GM12878 (cell line): Measurements from ENCODE around the gene SPATA46. TPM values are rescaled to one million over a fixed set of nuclear protein-coding genes. Genes with fewer than 3 reads are reported as not detected.

ENCODE experiments used
- ATAC-seq: fragments of 200-7000 bp; cut with Tn5 transposase; 3 replicates; pipeline ENCODE4 v1.9.1; 2020; ENCODE audit warnings: mild to moderate bottlenecking, moderate library complexity
- BruUV-seq: library from RNA; stranded (reverse); fragments of 400-500 nt; replicated peaks from 2 replicates; lab custom pipeline; 2021; lab: Mats Ljungman, UMichigan
- CTCF ChIA-PET: fragments of 300-600 bp; sonication (Branson Sonifier 250); formaldehyde crosslinking; extraction: SDS; loops from one replicate; lab custom pipeline; 2021; ENCODE audit warnings: inconsistent platforms; lab: Yijun Ruan, JAX
- POLR2A ChIA-PET: fragments of 350-600 bp; formaldehyde crosslinking; extraction: SDS; loops from one replicate; lab custom pipeline; 2021; ENCODE audit warnings: inconsistent platforms; lab: Charles Lee
- RAD21 ChIA-PET: fragments of 300-600 bp; sonication (Branson Sonifier 250); formaldehyde crosslinking; loops from one replicate; lab custom pipeline; 2023; ENCODE audit warnings: antibody characterized with exemption; ENCODE audit not compliant: unreplicated experiment; lab: Charles Lee
- SMC1A ChIA-PET: fragments of 300-600 bp; sonication (Branson Sonifier 250); formaldehyde crosslinking; loops from one replicate; lab custom pipeline; 2023; ENCODE audit not compliant: unreplicated experiment, uncharacterized antibody; lab: Charles Lee
- DNase-seq: peaks from one replicate; pipeline ENCODE4 v3.0.0-alpha.2; 2011; ENCODE audit warnings: low read depth, low spot score
- FAIRE-seq: peaks from 3 replicates; lab custom pipeline; 2011; peaks lifted over from hg19 to GRCh38; lab: Jason Lieb, UNC
- H2AFZ ChIP-seq: 2 replicates; pipeline ENCODE4 v1.6.0; 2011; ENCODE audit warnings: low read depth, low read length, control low read depth; ENCODE audit not compliant: control insufficient read depth
- H3K27ac ChIP-seq: 2 replicates; pipeline ENCODE4 v1.5.1; 2011; ENCODE audit warnings: control low read depth; ENCODE audit not compliant: control insufficient read depth, insufficient read depth
- H3K27me3 ChIP-seq, 2 experiments: replicated peaks in 1 of 2; 2 replicates each; pipeline versions ENCODE4 v1.6.0 to v1.6.1; 2011; ENCODE audit warnings: low read length in 1 of 2; ENCODE audit not compliant: control insufficient read depth in 2 of 2, insufficient read depth in 2 of 2
- H3K36me3 ChIP-seq, 2 experiments: 2 replicates each; pipeline ENCODE4 v1.5.1; 2011; ENCODE audit warnings: low read length in 1 of 2; ENCODE audit not compliant: control insufficient read depth in 2 of 2, insufficient read depth in 2 of 2
- H3K4me1 ChIP-seq: 2 replicates; pipeline ENCODE4 v1.6.1; 2011; ENCODE audit warnings: mild to moderate bottlenecking, low read length, moderate library complexity, mixed read lengths; ENCODE audit not compliant: control insufficient read depth, insufficient read depth
- H3K4me2 ChIP-seq: 2 replicates; pipeline ENCODE4 v1.6.0; 2011; ENCODE audit warnings: control low read depth; ENCODE audit not compliant: control insufficient read depth, insufficient read depth
- H3K4me3 ChIP-seq: fragments of 200-600 bp; sonication (generic); 2 replicates; pipeline ENCODE4 v1.5.1; 2016
- H3K79me2 ChIP-seq: 2 replicates; pipeline ENCODE4 v1.6.0; 2011; ENCODE audit warnings: low read length; ENCODE audit not compliant: control insufficient read depth, insufficient read depth
- H3K9ac ChIP-seq: 2 replicates; pipeline ENCODE4 v1.8.0; 2011; ENCODE audit warnings: low read length, control low read depth, mixed read lengths; ENCODE audit not compliant: control insufficient read depth, insufficient read depth
- H3K9me3 ChIP-seq: replicated peaks from 3 replicates; pipeline ENCODE4 v1.5.1; 2011; ENCODE audit warnings: mild to moderate bottlenecking, low read length; ENCODE audit not compliant: control insufficient read depth, insufficient read depth
- H4K20me1 ChIP-seq: 2 replicates; pipeline ENCODE4 v1.6.0; 2011; ENCODE audit not compliant: control insufficient read depth, insufficient read depth
- IRF4 ChIP-seq: IDR thresholded peaks from 2 replicates; pipeline ENCODE4 v1.6.1; 2011; ENCODE audit warnings: low read depth, low read length
- MTA3 ChIP-seq: IDR thresholded peaks from 2 replicates; pipeline ENCODE4 v1.6.1; 2012; ENCODE audit warnings: low read length, inconsistent platforms, borderline replicate concordance
- MYB ChIP-seq: fragments of 150-350 bp; IDR thresholded peaks from 2 replicates; pipeline ENCODE4 v1.6.1; 2014; ENCODE audit warnings: mild to moderate bottlenecking, low read depth, low read length, borderline replicate concordance
- MYC ChIP-seq: IDR thresholded peaks from 2 replicates; pipeline ENCODE4 v1.6.1; 2011; ENCODE audit warnings: mild to moderate bottlenecking, low read length, moderate library complexity, inconsistent platforms; ENCODE audit not compliant: insufficient read depth, insufficient replicate concordance, insufficient read length, severe bottlenecking
- NR2C2 ChIP-seq: IDR thresholded peaks from 2 replicates; pipeline ENCODE4 v1.6.1; 2011; ENCODE audit warnings: borderline replicate concordance, low read depth; ENCODE audit not compliant: control insufficient read depth, insufficient read length
- POLR2AphosphoS5 ChIP-seq: IDR thresholded peaks from 2 replicates; pipeline ENCODE4 v1.6.1; 2011; ENCODE audit warnings: mild to moderate bottlenecking, low read length, inconsistent platforms
- RELB ChIP-seq: fragments of 450-650 bp; IDR thresholded peaks from 2 replicates; pipeline ENCODE4 v1.6.1; 2017; ENCODE audit warnings: low read depth, mild to moderate bottlenecking, moderate library complexity
- SIN3A ChIP-seq: IDR thresholded peaks from 2 replicates; pipeline ENCODE4 v1.6.1; 2012; ENCODE audit warnings: low read depth, low read length, improper control_type of control experiment
- WRNIP1 ChIP-seq: IDR thresholded peaks from 2 replicates; pipeline ENCODE4 v1.6.1; 2011; ENCODE audit warnings: low read depth, low read length, improper control_type of control experiment, borderline replicate concordance
- YY1 ChIP-seq: IDR thresholded peaks from 2 replicates; pipeline ENCODE4 v1.6.1; 2011; ENCODE audit warnings: low read depth, mild to moderate bottlenecking, low read length
- WGBS: methylation state at CpG from one replicate; pipeline ENCODE4 v1.1.6; 2016; ENCODE audit warnings: low lambda C conversion rate; ENCODE audit not compliant: insufficient replicate concordance, insufficient coverage; ENCODE audit errors: missing lambda C conversion rate; 5-methylcytosine and 5-hydroxymethylcytosine counted together
- in situ Hi-C: fragments of 300-500 bp; cut with MboI; formaldehyde crosslinking; loops from 9 replicates; pipeline ENCODE4 v1.14.3; 2018; ENCODE audit warnings: mixed read lengths
- intact Hi-C: fragments of 100-400 bp; cut with micrococcal nuclease; formaldehyde crosslinking; loops from one replicate; pipeline ENCODE4 v1.14.2; 2022; ENCODE audit not compliant: unreplicated experiment
- polyA plus RNA-seq, 11 experiments: library from polyadenylated mRNA; depleted of rRNA in 4 of 11; unstranded in 6 of 11; stranded (reverse) in 5 of 11; fragments of >200 nt; fragmentation: Nextera tagmentation in 4 of 11; fragmentation: Illumina TruSeq in 1 of 11; extraction: Ambion mirVana in 4 of 11; extraction: Trizol in 1 of 11; gene quantifications; 1 replicate in 1 of 11; 2 replicates in 10 of 11; pipeline versions ENCODE4 v1.2.1 to v1.2.3, GENCODE V29; 2011 to 2016; ENCODE audit warnings: inconsistent platforms in 2 of 11, missing spikeins in 2 of 11, low read depth in 1 of 11
- total RNA-seq, 4 experiments: library from RNA; depleted of rRNA in 3 of 4; stranded (reverse); fragments of >200 nt in 3 of 4; fragmentation: Illumina TruSeq in 1 of 4; extraction: Trizol in 1 of 4; gene quantifications; 2 replicates each; pipeline versions ENCODE4 v1.2.1 to v1.2.3, GENCODE V29; 2013 to 2021

Gene SPATA46
- total and polyA plus RNA-seq, 10 of the 15 experiments (the other 5 are each of a cell fraction or from before 2014, with no cell fraction given), result not detected

GRCh38 chr1:162351246-162351842 lies 25.3 kb downstream of the SPATA46 start:
- Histone ChIP-seq H3K9me3 (no peaks in the 10 kb centered on the region), H3K79me2 (no peaks in the 10 kb centered on the region), H3K4me1 (no peaks in the 10 kb centered on the region), H4K20me1 (no peaks in the 10 kb centered on the region), H3K9ac (no peak overlapping the region), H2AFZ (no peak overlapping the region), H3K4me3 (no peak overlapping the region), H3K4me2 (no peak overlapping the region)
- ATAC-seq, result no peak
- POLR2A ChIA-PET, result no interaction called here
- RAD21 ChIA-PET, result no interaction called here
- no peak for FAIRE-seq
- intact Hi-C loops, result no loop called here
- CTCF ChIA-PET, result no interaction called here
- BruUV-seq, result no TSS peak
- SMC1A ChIA-PET, result interaction anchor here (0.6 kb wide), 1 partner anchor 234 kb away, joined by 4 read pairs; no protein-coding TSS in a partner anchor
- WGBS, result 7% methylated on average over 6 of the region's 6 CpGs
- in situ Hi-C loops, result no loop called here
- no peak for DNase-seq
- TF ChIP-seq POLR2AphosphoS5, result no peak
- TF ChIP-seq YY1, result no peak
- TF ChIP-seq NR2C2, result no peak
- no peak for TF ChIP-seq MYC
- TF ChIP-seq RELB, result no peak
- TF ChIP-seq WRNIP1, result no peak
- no peak for TF ChIP-seq IRF4
- TF ChIP-seq MTA3, result no peak
- TF ChIP-seq MYB, result no peak
- TF ChIP-seq SIN3A, result no peak
- TF ChIP-seq, all 136 proteins: peak for 0
- no peaks in the 10 kb centered on the region for H3K36me3 ChIP-seq
- H3K27me3 ChIP-seq, result peaks cover 0 to 2% of the 10 kb centered on the region in 2 experiments; a peak in 3 of 4 replicates
- H3K27ac ChIP-seq, result no peak overlapping the region
